Spleen (tissue), 11 donors: ENCODE results near the gene EXPH5. TPM values are rescaled to one million over a fixed set of nuclear protein-coding genes. Genes with fewer than 3 reads are reported as not detected.

Source experiments
- DNase-seq: peaks from one replicate; pipeline ENCODE4 v3.0.0-alpha.2; 2020
- H3K27ac ChIP-seq, 8 donors: fragments of 200-600 bp; sonication (generic) in 7 of 8; 1 replicate in 4 of 8; 2 replicates in 4 of 8; pipeline versions ENCODE4 v1.5.0 to v1.8.0; 2016 to 2021; ENCODE audit warnings: inconsistent platforms in 4 of 8, mild to moderate bottlenecking in 4 of 8, moderate library complexity in 1 of 8
- H3K27me3 ChIP-seq, 7 donors: fragments of 200-600 bp; sonication (generic) in 6 of 7; replicated peaks in 1 of 7; 1 replicate in 4 of 7; 2 replicates in 3 of 7; pipeline versions ENCODE4 v1.5.0 to v1.8.0; 2016 to 2021; ENCODE audit warnings: inconsistent platforms in 3 of 7, mild to moderate bottlenecking in 1 of 7
- H3K36me3 ChIP-seq, 6 donors: fragments of 200-600 bp; sonication (generic) in 5 of 6; 1 replicate in 4 of 6; 2 replicates in 2 of 6; pipeline versions ENCODE4 v1.5.0 to v1.8.0; 2016 to 2021; ENCODE audit warnings: inconsistent platforms in 2 of 6
- H3K4me1 ChIP-seq, 6 donors: fragments of 200-600 bp; sonication (generic) in 5 of 6; 1 replicate in 3 of 6; 2 replicates in 3 of 6; pipeline versions ENCODE4 v1.5.0 to v1.8.0; 2016 to 2021; ENCODE audit warnings: inconsistent platforms in 3 of 6
- H3K4me3 ChIP-seq, 8 donors: fragments of 200-600 bp; sonication (generic) in 7 of 8; 1 replicate in 4 of 8; 2 replicates in 4 of 8; pipeline versions ENCODE4 v1.5.0 to v1.8.0; 2016 to 2021; ENCODE audit warnings: inconsistent platforms in 4 of 8, mild to moderate bottlenecking in 4 of 8, moderate library complexity in 2 of 8
- H3K9me3 ChIP-seq, 8 donors: fragments of 200-600 bp; sonication (generic) in 7 of 8; 1 replicate in 4 of 8; 2 replicates in 4 of 8; pipeline versions ENCODE4 v1.5.0 to v1.8.0; 2016 to 2021; ENCODE audit warnings: inconsistent platforms in 4 of 8
- CTCF ChIP-seq, 11 experiments: fragments of 200-600 bp in 7 of 11; fragments of 450-650 bp in 4 of 11; sonication (generic) in 4 of 11; IDR thresholded peaks in 8 of 11; conservative IDR thresholded peaks in 3 of 11; 1 replicate in 7 of 11; 2 replicates in 4 of 11; pipeline versions ENCODE4 v1.4.0 to v1.8.0; 2016 to 2021; ENCODE audit warnings: antibody characterized with exemption in 11 of 11, inconsistent platforms in 4 of 11, mild to moderate bottlenecking in 1 of 11
- POLR2A ChIP-seq, 3 donors: fragments of 450-650 bp; IDR thresholded peaks; one replicate each; pipeline ENCODE4 v1.5.1; 2017; ENCODE audit warnings: antibody characterized with exemption in 3 of 3, mild to moderate bottlenecking in 1 of 3
- POLR2AphosphoS5 ChIP-seq, 3 donors: sonication (generic); formaldehyde crosslinking; IDR thresholded peaks; one replicate each; pipeline ENCODE4 v1.5.1; 2017; ENCODE audit warnings: antibody characterized with exemption in 3 of 3
- WGBS, 5 donors: extraction: QIAGEN DNeasy Blood & Tissue Kit in 3 of 5; methylation state at CpG; one replicate each; pipeline versions ENCODE4 v1.1.5 to v1.1.7; 2013 to 2018; 5-methylcytosine and 5-hydroxymethylcytosine counted together
- intact Hi-C: fragments of 100-400 bp; cut with DNase I; formaldehyde crosslinking; loops from one replicate; pipeline ENCODE4 v1.15.0; 2023; ENCODE audit warnings: low total_unique reads
- polyA plus RNA-seq, 3 donors: library from polyadenylated mRNA; stranded (reverse); fragments of 200-250 nt; gene quantifications; one replicate each; pipeline ENCODE4 v1.2.1, GENCODE V29; 2013
- total RNA-seq, 7 donors: library from RNA; depleted of rRNA in 3 of 7; stranded (reverse); fragments of >200 nt in 3 of 7; fragmentation: NEBNext Ultra II Directional in 4 of 7; extraction: Animal tissue kit (Norgen Biotek cat#: 25700) in 4 of 7; gene quantifications; one replicate each; pipeline versions ENCODE4 v1.1.0 to v1.2.1, GENCODE V29; 2016 to 2021
- donor health status: healthy with polysubstance abuse.
- donor health status: DM: no; HTN: no; CAD: no; lungs with moderate emphysema.
- donor health status: DM: no; HTN: no; CAD: no.
- donor health status: Bipolar disorder and iron deficiency.
- donor health status: healthy.
- donor health status: DM: no; HTN: no; CAD: no.
- donor health status: DM: yes; HTN: yes; CAD: no.

EXPH5 gene
- total and polyA plus RNA-seq, 10 donors = 0.05 to 1.9 (median 0.77) TPM

- peaks cover 0 to 8% (median 0%) of the 10 kb centered on the region in 6 donors for H3K4me1 ChIP-seq
- no peaks in the 10 kb centered on the region for H3K36me3 ChIP-seq
- H3K9me3 ChIP-seq = no peaks in the 10 kb centered on the region
- 82 to 98% (median 91%) methylated on average over 2 of the region's 2 CpGs for WGBS, 5 donors
- H3K4me3 ChIP-seq = no peak overlapping the region
- no peak for DNase-seq
- no peak for TF ChIP-seq CTCF (IDR thresholded peaks at IDR 0.05 in 8 of 11, conservative IDR thresholded peaks at IDR 0.05 in 3 of 11)
- TF ChIP-seq POLR2AphosphoS5 (IDR thresholded peaks at IDR 0.05) = no peak
- no peak for TF ChIP-seq POLR2A (IDR thresholded peaks at IDR 0.05)
- no peaks in the 10 kb centered on the region for H3K27me3 ChIP-seq
- H3K27ac ChIP-seq = no peak overlapping the region
- intact Hi-C loops = no loop called here
Measured at GRCh38 chr11:108558222-108558621, 35.3 kb downstream of the EXPH5 start.

- H3K9me3 ChIP-seq = no peaks in the 10 kb centered on the region
- no peak overlapping the region for H3K27ac ChIP-seq
- intact Hi-C loops = no loop called here
- H3K36me3 ChIP-seq = no peaks in the 10 kb centered on the region
- H3K4me3 ChIP-seq = no peak overlapping the region
- no peaks in the 10 kb centered on the region for H3K27me3 ChIP-seq
- no peak for DNase-seq
- 80 to 96% (median 85%) methylated on average over 2 of the region's 2 CpGs for WGBS, 5 donors
- peaks cover 0 to 8% (median 0%) of the 10 kb centered on the region in 6 donors for H3K4me1 ChIP-seq
- no peak for TF ChIP-seq POLR2AphosphoS5 (IDR thresholded peaks at IDR 0.05)
- no peak for TF ChIP-seq CTCF (IDR thresholded peaks at IDR 0.05 in 8 of 11, conservative IDR thresholded peaks at IDR 0.05 in 3 of 11)
- TF ChIP-seq POLR2A (IDR thresholded peaks at IDR 0.05) = no peak
Measured at GRCh38 chr11:108556019-108556418, 37.5 kb downstream of the EXPH5 start.

- DNase-seq = no peak
- H3K27ac ChIP-seq = no peak overlapping the region
- WGBS, 5 donors = 65 to 81% (median 76%) methylated on average over 10 of the region's 10 CpGs
- TF ChIP-seq CTCF (IDR thresholded peaks at IDR 0.05 in 8 of 11, conservative IDR thresholded peaks at IDR 0.05 in 3 of 11) (no peak), POLR2A (IDR thresholded peaks at IDR 0.05) (no peak), POLR2AphosphoS5 (IDR thresholded peaks at IDR 0.05) (no peak)
- intact Hi-C loops = no loop called here
- H3K4me1 ChIP-seq = no peaks in the 10 kb centered on the region
- no peak overlapping the region for H3K4me3 ChIP-seq
- H3K36me3 ChIP-seq = no peaks in the 10 kb centered on the region
- no peaks in the 10 kb centered on the region for H3K27me3 ChIP-seq
- H3K9me3 ChIP-seq = no peaks in the 10 kb centered on the region
Measured at GRCh38 chr11:108551651-108552462, 41.7 kb downstream of the EXPH5 start.

- 80 to 92% (median 87%) methylated on average over 3 of the region's 3 CpGs for WGBS, 5 donors
- no peaks in the 10 kb centered on the region for H3K9me3 ChIP-seq
- no peaks in the 10 kb centered on the region for H3K27me3 ChIP-seq
- DNase-seq = no peak
- intact Hi-C loops = no loop called here
- H3K36me3 ChIP-seq = no peaks in the 10 kb centered on the region
- no peak overlapping the region for H3K4me3 ChIP-seq
- TF ChIP-seq POLR2AphosphoS5 (IDR thresholded peaks at IDR 0.05) (no peak), POLR2A (IDR thresholded peaks at IDR 0.05) (no peak), CTCF (IDR thresholded peaks at IDR 0.05 in 8 of 11, conservative IDR thresholded peaks at IDR 0.05 in 3 of 11) (no peak)
- no peak overlapping the region for H3K27ac ChIP-seq
- H3K4me1 ChIP-seq = no peaks in the 10 kb centered on the region
Measured at GRCh38 chr11:108549319-108549885, 44.2 kb downstream of the EXPH5 start.
